GM21717 (cell line): Measurements from ENCODE around the gene DNAJB6.

Source experiments
- ATAC-seq: cut with Tn5 transposase; IDR thresholded peaks from one replicate; pipeline ENCODE4 v1.9.1; 2021; ENCODE audit warnings: mild to moderate bottlenecking, moderate library complexity; ENCODE audit not compliant: unreplicated experiment

DNAJB6 gene

DNA sequence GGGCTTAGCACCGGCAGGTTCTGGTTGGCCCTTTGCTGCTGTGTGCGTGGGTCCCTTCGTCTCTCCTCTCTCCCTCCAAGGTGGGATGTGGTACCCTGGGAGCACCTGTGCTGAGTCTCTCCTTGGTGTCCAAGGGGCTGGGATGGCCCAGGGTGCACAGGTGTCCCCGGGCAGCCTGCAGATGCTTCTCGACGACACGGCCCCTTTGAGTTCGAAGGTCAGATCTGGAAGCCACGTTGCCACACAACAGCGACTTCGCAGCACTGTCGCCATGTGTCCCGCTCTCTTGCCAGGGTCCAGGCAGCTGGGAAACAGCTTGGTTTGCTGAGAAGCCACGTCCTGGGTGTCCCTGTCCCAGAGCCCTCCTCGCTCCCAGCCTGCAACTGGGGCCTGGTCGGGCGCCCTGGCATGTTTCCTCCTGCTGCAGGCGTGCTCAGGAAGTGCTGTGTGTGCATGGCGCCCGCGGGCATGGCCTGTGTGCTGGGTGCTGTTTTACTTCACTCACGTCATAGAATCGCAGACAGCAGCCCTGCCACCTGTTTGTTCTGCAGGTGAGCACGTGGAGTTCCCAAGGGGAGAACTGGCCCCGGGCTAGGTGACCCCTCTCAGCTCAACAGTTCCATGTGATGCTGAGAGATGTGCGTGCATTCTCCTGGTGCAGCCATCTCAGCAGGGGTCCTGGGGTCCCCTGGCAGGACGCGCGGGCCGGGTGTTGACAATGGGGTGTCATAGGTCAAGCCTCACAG is 70.9 kb downstream of the DNAJB6 start:
- no peak for ATAC-seq

DNA sequence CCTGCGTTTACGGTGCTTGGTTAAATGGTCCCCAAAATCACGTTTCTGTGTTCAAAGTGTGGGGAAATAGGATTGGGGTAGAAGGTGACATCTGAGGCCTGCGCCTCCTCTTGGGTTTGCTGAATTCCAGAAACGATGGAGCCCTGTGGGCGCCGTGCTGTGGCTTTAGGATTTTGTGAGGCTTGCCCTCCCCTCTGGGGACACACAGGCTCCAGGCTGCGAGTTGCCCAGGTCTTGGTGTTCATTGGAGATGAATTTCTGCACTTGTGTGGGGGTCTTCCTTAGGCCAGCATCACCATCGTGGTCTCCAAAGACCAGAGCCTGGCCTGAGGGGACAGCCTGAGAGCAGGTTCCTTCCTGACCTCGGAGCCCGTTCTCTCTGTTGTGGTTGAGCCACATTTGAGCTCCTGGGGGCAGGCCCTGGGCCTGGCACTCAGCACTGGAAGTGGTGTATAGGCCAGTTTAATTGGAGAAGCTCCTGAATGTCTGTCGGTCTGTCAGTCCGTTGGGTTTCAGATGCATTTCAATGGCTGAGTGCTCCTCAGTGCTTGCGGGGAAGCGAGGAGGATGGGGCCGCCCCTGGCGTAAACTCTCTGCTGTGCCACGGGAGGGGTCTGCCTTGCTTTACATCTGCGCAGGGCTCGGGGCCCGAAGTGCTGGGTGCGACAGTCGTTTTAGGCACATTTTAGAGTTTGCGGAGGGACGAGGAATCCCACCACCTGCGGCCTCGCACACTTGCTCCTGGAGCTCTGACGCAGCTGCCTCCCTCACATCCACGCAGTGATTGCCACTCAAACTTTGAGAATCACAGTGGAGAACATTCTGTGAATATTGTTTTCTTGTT is 71.7 kb downstream of the DNAJB6 start:
- ATAC-seq, result no peak

DNA sequence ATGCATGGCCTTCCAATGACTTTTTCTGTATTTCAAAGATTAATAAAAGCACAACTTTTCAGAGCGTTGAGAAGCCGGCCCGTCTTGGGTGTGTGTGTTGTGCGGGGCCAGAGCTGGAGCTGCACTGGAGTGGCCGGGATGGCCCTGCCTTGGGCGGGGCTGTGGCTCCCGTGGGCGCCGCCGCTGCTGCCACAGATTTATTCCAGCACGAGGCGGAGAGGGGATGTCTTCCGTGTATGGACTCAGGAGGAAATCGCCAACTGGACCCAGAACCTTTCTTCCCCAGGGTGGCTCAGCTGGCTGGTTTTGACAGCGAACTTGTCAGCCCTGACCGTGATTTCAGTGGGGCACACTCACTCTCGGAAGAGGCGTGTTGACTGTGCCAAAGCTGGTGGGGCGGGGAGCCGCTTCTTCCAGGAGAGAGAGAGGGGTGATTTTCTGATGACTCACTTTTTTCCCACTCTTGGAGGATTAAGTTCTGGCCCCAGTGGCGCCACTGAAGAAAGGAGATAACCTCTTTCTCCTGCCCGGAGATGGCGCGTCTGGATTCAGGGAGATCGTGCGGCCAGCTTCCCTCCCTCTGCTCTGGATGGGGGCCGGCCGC is 72.4 kb downstream of the DNAJB6 start:
- no peak for ATAC-seq

DNA sequence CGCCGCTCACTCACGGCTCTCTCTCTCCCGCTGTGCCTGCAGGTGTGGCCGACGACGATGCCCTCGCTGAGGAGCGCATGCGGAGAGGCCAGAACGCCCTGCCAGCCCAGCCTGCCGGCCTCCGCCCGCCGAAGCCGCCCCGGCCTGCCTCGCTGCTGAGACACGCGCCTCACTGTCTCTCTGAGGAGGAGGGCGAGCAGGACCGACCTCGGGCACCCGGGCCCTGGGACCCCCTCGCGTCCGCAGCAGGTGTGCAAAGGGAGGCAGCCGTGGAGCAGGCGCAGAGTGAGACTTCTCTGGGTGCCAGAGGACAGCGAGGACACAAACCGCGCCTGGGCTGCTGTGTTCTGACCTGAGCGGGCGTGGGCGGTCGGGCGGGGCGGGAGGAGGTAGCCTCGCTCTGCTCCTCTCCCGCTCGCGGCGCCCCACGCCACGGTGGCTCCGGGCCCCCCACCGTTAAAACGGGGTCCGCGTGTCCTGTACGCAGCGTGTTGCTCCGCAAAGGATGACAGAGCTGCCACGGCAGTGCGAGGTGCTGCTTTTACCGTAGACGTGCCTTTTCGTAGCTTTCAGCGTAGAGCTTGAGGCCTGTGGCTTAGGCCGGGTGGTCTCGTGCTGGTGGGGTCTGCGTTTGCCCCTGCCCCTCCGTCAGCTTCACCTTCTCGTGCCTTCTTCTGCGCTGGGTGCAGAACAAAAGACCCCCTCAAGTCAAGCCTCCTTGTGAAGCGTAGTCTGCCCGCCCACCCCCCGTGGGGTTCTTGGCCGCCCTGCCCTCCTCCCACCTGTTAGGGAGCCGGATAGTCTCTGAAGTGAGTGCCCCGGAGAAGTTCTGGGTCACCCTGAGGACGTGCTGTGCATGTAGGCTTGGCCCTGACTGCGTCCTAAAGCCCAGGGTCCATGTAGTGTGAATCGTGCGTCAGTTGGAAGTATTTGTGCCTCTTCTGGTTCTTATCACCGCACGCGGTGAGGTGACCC is 73.2 kb downstream of the DNAJB6 start:
- ATAC-seq, result no peak

DNA sequence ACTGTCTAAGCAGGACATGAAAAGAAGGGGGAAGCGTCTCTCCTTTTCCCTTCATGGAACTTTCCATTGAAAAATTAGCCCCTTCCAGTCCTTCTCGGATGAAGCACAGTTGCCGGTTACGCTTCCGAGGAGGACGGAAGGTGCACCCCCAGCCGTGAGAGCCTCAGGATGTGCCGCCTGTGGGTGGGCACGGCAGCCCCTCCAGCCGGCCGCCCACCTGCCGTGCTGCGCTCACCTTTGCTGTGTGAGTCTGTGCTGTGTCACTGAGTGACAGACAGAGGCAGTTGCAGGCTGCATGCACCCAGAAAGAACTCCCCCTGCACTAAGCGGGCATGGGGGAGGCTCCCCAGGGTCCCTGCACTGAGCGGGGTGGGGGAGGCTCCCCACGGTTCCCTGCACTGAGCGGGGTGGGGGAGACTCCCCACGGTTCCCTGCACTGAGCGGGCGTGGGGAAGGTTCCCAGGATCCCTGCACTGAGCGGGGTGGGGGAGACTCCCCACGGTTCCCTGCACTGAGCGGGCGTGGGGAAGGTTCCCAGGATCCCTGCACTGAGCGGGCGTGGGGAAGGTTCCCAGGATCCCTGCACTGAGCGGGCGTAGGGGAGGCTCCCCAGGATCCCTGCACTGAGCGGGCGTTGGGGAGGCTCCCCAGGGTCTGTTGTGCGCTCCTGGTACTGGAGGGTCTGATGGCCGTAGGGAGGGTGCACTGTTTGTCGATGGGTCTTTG is 74.2 kb downstream of the DNAJB6 start:
- ATAC-seq, result no peak

DNA sequence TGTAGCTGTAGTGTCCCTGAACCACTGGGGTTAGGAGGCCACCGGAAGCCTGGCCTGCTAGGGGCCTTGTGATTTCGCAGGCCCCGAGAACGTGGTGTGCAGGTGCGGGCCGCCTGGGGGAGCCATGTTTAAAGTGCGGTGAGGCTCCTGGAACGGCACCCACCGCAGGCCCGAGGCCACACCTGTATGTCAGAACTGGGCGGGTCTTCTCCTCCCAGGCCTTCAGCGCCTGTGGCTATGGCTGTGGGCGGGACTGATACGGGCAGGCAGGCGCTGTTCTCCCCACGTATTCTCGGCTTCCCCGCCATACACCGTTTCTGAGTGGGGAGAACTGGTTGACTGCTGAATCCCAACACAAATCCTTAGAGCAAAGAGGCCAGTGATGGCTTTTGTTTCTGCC is 74.8 kb downstream of the DNAJB6 start:
- no peak for ATAC-seq

DNA sequence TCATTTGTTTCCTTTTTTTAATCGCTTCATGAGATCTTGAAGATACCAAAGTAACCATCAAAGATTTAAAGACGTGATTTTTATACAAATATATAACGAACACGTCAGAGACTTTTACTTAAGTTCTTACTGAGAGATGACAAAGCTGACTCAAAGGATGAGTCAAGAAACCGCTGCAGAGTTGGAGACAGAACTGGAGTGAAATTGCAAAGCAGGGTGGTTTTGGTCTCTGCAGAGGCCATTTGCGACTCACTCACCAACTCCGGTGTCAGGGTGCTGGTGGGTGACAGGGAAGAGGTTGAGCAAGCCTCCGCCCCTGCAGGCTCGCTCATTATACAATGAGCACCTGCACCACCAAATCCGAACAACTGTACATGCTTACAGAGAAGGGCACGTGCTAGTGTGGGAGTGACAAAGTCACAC is 75.2 kb downstream of the DNAJB6 start:
- no peak for ATAC-seq

DNA sequence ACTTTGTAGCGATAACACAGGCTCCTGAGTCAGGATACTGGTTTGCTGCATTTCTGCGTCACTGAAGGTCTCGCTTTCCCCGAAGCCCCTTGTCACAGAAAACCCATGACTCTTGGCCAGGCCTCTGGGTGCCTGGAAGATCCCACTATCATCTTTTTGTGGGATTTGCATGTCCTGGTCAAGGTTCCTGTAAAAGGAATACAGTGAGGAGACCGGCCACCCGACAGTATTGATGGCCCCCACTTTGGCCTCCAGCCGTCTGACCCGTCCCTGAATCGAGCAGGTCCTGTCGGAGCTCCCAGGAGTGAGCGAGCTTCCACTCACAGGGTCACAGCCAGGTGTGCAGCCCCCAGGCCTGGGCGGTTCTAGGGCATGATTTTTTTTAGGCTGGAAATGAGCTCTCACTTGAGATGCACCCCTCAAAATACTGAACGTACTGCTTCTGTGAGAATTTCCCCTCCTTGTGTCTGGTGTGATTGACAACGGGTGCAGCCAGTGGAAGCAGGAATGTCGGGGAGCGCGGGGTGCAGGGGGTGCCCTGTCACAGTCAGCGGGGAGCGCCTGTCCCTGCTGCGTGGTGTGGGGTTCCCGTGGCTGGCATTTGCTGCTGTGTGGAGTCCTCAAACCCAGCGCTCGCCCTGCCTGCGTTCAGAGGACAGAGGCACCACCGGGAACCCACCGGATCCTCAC is 75.8 kb downstream of the DNAJB6 start:
- no peak for ATAC-seq

DNA sequence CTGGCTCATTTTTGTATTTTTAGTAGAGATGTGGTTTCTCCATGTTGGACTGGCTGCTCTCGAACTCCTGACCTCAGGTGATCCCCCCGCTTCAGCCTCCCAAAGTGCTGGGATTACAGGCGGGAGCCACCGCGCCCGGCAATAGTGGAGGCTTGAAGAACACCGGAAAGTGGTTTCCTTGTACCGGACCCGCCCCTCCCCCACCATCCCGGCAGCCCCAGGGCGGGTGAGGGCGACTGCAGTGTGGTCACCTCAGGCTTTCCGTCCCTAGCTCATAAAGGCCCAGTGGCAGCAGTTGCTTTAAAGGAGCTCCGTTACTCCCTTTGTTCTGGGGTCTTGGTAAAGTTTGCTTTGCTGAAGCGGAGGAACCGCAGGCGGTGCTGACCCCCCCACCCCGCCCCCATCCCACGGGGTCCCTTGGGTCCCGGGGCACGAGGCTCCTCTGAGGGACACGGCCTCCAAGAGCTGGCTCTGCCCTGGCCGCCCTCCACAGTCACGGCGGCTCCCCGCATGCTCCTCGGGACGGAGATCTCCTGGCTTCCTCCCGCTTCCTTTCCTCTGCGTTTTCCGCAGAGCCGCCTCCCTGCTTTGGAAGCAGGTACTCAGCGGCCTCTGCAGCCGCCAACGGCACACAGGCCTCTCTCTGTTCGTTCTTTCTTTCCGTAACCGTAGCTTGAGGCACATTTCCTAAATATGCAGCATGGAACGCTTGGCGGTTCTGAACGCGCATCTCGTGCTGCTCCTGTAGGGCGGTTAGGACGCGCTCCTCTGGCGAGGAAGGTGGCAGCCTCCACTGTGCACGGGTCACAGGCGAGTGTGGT is 77.3 kb downstream of the DNAJB6 start:
- ATAC-seq, result no peak

DNA sequence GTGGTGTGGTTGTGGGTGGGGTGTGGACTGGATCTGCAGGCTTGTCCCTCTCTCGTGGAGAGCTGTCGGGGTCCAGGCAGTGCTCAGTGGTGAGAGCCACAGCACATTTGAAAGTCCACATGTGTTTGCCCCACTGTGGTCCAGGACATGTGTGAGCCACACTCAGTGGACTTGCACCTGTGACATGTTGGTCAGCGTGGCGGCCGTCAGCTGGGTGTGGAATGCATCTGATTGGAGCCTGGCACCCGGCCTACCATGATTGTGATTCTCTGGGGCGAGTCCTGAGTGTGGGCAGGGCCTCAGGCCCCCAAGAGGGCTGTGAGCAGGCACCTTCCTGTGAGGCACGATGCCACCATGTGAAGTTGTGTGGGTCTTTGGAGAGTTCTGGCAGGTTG is 77.9 kb downstream of the DNAJB6 start:
- no peak for ATAC-seq

DNA sequence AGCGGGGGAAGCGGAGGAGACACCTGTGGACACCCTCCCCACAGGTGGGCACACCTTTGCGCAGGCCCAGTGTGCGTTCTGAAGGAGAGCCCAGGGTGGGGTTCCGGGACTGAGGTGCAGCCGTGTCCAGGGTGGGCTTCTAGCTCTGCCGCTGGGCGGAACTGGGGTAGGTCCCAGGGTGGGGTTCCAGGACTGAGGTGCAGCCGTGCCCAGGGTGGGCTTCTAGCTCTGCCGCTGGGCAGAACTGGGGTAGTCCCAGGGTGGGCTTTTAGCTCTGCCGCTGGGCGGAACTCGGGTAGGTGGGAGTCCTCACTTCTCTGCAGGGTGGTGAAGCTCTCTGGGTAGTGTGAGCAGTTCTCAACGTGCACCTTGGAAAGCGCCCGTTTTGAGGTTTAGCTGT is 78.7 kb downstream of the DNAJB6 start:
- ATAC-seq, result no peak

DNA sequence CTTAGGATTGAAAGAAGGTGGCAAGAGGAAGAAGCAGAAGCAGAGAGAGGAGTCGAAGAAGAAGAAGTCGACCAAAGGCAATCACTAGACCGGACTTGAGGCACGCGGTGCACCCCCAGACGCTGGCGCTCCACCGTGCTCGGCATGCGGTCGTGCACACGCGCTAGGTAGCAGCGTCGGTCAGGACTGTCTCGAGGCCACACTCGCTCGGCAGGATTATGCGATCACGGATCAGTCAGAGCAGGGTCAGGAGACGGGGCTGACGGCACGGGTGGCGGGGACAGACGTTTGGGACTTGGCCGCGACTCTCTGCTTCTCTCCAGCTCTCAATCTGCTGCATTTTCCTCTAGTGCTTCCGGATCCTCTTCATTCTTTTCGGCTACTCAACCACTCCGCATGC is 79.2 kb downstream of the DNAJB6 start:
- ATAC-seq, result no peak

DNA sequence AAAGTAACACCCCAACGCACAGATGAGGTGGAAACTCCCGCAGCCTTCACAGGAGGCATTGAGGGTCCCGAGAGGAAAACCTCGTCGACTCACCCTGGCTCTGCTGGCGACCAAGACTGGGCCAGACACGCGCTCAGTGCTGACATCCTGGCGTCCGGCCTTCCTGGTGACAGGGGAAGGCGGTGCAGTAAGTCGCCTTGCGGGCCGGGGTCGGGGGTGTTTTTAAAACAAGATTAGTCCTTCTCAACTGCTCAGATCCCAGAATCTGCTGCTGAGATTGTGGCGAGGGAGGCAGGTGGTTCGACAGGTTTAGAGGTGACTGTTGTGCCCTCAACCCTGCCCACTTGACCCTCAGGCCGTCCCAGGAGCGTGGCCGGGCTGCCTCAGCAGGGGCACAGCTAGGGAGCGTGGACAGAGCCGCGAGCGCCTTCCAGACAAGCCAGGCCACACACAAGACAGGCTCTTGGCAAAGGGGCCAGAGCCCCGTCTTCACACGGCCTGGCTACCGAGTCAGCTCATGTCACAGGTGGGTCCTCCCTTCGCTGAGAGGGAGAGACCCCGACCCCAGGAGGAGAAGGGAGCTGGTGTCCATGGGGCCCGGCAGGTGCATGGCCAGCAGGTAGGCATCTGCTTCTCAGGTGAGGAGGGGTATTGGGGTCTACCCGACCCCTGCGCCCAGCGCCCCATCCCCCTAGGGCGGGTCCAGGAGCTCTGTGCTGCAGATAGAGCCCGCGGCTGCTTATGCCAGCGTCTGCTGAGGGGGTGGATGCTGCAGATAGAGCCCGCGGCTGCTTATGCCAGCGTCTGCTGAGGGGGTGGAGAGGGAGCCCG is 81.6 kb downstream of the DNAJB6 start:
- ATAC-seq, result no peak

DNA sequence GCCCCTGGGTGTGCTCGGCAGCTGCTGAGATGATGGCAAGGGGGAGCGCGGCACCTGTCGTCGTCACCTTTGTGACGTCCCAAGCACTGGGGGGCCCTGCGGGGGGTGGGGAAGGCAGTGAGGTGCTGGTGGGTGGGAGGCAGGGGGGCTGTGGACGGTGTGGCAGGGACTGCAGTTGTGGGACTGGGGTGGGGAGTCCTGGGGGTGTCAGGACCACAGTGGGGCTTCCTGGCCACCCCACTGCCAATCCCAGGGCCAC is 82.2 kb downstream of the DNAJB6 start:
- ATAC-seq, result no peak

DNA sequence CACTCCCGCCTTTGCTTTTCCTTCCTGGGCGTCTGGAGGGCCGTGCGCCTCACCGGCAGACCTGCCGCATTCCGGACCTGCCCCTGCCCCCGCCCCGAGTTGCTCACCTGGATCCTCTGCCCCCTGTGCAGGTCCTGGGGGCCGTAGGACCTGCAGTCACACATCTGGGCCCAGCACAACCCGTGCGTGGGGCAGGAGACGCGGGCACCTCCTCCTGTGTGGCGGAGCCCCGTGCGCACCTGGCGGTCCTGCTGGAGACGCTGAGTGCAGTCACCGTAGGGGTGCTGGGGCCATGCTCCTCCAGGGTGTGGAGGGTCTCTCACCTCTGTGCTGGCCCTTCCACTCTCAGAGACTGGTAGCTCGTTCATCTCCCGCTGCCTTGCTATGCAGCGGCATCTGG is 85.5 kb downstream of the DNAJB6 start:
- no peak for ATAC-seq

DNA sequence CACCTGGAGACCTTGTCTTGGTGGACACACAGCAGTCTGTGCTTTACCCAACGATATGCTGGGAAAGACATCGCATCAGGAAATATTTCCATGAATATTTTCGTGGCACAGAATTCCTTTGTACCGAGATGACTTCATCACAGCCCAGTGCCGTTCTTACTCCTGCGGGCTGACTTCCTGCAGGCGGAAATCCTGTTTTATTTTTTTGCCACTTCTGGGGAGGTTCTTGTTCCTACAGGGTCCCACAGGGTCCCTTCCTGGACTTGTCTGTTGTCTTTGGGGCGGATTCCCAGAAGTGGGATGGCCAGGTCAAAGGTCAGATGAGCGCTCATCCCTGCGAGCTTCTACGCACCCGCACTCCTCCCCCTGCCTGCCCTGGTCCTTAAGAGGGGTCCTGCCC is 86.5 kb downstream of the DNAJB6 start:
- no peak for ATAC-seq

DNA sequence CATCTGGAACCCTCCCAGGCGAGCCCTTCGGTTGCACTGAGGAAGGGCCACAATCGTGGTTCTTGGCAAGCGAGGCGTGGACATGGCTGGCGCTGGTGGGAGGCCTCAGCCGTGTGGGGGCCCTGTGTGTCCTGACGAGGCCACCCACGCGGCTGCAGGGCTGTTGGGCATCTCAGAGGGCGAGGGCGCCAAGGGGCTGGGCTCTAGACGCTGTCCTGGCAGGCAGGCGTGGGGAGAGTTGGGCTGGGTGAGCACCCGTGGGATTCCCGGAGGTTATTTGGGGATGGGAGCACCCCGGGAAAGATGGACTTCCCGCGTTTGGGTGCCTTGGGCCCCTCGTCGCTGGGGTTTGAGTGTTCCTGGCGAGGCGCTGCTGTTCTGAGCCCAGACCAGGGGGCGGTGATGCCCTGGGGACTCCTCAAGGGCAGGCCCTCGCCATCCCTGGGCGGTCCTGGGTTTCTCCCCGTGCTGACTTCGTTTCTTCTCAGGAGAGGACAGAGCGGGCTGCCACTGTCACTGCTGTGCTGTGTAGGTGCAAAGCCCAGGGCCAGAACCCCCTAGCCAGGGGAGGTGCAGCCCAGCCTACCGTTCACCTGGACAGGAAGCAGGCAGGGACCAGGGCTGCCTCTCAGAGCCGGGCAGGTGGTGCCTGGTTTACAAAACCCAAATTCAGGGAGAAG is 87.2 kb downstream of the DNAJB6 start:
- no peak for ATAC-seq
